Activated T-cell treated with anti-CD3 and anti-CD28 coated beads, Interleukin-2, amount 50 U/mL, for 4 hours (primary cell): ENCODE data around the gene NOP16. TPM values are rescaled to one million over a fixed set of nuclear protein-coding genes. Genes with fewer than 3 reads are reported as not detected.

Experiments used
- ATAC-seq, 2 donors: fragments of 200-7000 bp; cut with Tn5 transposase; one replicate each; pipeline ENCODE4 v1.10.0; 2021
- DNase-seq: peaks from one replicate; pipeline ENCODE4 v3.0.0-alpha.2; 2020
- H3K27me3 Mint-ChIP-seq: one replicate; pipeline ENCODE4 v1.8.0; 2021; ENCODE audit warnings: low read depth, mixed read lengths
- H3K36me3 Mint-ChIP-seq: one replicate; pipeline ENCODE4 v1.8.0; 2022; ENCODE audit warnings: mixed read lengths; ENCODE audit not compliant: insufficient read depth
- H3K4me1 Mint-ChIP-seq: one replicate; pipeline ENCODE4 v1.8.0; 2021; ENCODE audit warnings: low read depth, mixed read lengths
- H3K4me3 Mint-ChIP-seq: one replicate; pipeline ENCODE4 v1.8.0; 2021; ENCODE audit warnings: mild to moderate bottlenecking, moderate library complexity, mixed read lengths
- H3K9me3 Mint-ChIP-seq: one replicate; pipeline ENCODE4 v1.8.0; 2021; ENCODE audit warnings: mixed read lengths
- total RNA-seq, 3 donors: library from RNA; stranded (reverse); gene quantifications; one replicate each; pipeline ENCODE4 v1.2.1, GENCODE V29; 2021

NOP16 gene
- total RNA-seq, 3 donors from 2014 or later, result 247 to 262 (median 255) TPM

DNA sequence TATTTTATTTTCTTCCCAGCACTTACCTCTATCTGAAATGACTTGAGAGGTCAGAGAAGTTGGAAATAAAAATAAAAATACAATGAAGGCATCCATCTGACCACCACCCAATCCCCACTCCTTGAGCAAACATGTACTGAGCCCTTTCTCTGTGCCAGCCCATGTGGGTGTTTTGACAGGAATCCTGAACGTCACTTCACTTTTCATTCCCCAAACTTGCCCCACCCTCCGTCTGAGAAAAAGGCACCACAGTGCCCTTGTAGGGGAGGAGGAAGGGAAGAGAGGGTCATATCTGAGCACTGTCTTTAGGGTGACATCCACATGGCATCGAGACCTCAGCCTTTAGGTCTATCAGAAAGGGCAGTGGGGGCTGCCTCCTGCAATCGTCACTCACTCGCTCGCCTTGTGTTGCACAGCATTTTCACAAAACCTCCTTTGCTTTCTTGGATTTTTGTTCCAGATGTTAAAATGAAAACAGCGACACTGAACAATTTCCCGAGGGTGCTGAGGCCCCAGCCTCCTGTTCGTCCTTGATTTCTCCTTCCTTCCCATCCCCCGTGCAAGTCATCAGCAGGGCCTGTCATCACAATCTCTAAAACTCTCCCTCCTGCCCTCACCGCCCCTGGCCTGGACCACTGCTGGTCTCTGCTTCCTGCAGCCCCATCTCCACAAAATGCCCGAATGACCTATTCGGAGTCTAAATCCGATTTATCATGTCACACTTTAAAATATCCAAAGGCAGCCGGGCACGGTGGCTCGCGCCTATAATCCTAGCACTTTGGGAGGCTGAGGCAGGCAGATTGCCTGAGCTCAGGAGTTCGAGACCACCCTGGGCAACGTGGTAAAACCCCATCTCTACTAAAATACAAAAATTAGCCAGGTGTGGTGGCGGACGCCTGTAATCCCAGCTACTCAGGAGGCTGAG lies 13.1 kb upstream of the NOP16 start:
- Mint-ChIP-seq H3K36me3 (peaks cover 10% of the 10 kb centered on the region), H3K4me3 (no peak overlapping the region), H3K4me1 (no peaks in the 10 kb centered on the region), H3K27me3 (no peaks in the 10 kb centered on the region), H3K9me3 (no peaks in the 10 kb centered on the region)
- ATAC-seq (no peak), DNase-seq (no peak)

DNA sequence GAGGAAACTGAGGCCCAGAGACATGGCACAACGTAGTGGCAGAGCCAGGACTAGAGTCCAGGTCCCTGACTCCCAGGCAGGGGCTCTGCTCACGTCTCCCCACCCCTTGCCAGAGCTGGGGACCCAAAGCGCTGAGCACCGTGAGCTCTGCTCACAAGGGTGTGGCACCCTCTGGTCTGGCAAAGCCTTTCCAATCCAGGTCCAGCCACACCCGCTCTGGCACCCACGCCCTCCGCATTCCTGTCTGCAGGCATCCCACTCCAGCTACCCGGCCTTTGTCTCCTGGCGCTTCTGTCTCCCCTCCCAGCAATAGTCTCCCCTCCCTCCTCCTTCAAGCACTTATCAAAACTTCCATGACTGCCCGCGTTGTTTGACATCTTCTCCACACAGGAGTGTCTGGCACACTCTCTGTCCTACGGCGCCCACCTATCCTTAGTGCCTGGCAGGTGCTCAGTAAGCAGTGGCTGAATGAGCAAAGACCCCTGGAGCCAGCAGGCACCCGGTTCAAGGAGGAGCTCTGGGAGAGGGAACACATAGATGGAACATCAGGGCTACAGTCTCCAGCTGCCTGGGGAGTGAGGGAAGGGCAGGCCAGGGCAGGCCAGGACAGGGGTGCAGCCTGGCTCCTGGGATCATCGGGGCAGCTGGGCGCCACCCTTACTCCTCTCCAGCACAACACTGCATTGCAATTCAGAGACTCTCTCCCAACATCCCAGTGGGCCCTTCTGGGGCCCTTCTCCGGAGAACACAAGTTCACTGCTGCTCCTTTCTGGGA lies 12.2 kb upstream of the NOP16 start:
- Mint-ChIP-seq H3K36me3 (peaks cover 10% of the 10 kb centered on the region), H3K27me3 (no peaks in the 10 kb centered on the region), H3K4me1 (no peaks in the 10 kb centered on the region), H3K9me3 (no peaks in the 10 kb centered on the region), H3K4me3 (no peak overlapping the region)
- ATAC-seq (no peak), DNase-seq (no peak)

DNA sequence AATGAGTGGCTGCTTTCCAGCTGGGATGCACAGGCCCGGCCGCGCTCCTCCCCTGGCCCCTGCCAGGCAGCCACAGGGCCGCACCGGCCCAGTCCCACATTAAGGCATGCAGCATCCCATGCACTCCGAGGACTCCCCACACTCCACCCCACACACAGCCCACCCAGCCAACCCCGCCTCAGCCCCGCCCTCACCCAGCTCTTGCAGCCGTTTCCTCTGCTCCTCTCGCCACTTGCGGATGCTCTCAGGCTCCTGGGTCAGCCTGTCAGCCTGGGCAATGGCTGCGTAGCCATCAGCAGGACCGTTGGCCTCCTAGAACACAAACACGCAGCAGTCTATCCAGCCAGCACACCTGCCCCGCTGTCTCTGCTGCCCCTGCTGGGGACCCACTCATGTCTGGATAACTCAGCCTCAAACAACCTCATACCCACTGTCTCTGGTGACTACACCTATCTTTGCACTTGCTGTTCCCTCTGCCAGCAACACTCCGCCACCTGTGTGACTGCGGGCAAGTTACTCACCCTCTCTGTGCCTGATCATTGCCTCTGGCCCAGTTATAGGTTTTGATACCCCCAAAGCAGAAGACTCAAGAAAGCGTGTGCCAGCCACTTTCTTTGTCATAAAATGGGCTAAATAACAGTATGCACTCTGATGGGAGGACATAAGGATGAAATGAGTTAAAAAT lies 9.5 kb upstream of the NOP16 start:
- Mint-ChIP-seq H3K4me3 (no peak overlapping the region), H3K4me1 (no peaks in the 10 kb centered on the region), H3K27me3 (no peaks in the 10 kb centered on the region), H3K36me3 (peaks cover 10% of the 10 kb centered on the region), H3K9me3 (no peaks in the 10 kb centered on the region)
- DNase-seq (no peak), ATAC-seq (no peak)

DNA sequence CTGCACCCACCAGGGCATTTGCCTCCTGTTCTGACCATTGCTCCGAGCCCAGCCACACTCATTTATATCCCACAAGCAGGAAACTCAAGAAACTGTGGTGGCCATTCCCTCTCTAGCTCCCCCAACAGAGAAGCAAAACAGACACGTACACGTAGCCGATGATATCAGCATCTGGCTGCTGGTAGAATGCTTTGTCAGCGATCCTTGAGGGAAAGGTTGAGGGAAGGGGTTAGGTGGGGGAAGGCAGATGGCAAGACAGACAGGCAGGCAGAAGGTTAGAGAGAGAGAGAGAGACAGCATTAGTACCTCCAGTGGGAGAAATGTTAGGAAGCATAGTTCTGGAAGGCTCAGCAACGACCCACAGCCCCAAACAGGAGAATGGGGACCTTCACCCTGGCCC lies 7.9 kb upstream of the NOP16 start:
- Mint-ChIP-seq H3K9me3 (no peaks in the 10 kb centered on the region), H3K27me3 (no peaks in the 10 kb centered on the region), H3K4me3 (no peak overlapping the region), H3K4me1 (no peaks in the 10 kb centered on the region), H3K36me3 (peaks cover 12% of the 10 kb centered on the region)
- no peak for ATAC-seq
- DNase-seq, result no peak

DNA sequence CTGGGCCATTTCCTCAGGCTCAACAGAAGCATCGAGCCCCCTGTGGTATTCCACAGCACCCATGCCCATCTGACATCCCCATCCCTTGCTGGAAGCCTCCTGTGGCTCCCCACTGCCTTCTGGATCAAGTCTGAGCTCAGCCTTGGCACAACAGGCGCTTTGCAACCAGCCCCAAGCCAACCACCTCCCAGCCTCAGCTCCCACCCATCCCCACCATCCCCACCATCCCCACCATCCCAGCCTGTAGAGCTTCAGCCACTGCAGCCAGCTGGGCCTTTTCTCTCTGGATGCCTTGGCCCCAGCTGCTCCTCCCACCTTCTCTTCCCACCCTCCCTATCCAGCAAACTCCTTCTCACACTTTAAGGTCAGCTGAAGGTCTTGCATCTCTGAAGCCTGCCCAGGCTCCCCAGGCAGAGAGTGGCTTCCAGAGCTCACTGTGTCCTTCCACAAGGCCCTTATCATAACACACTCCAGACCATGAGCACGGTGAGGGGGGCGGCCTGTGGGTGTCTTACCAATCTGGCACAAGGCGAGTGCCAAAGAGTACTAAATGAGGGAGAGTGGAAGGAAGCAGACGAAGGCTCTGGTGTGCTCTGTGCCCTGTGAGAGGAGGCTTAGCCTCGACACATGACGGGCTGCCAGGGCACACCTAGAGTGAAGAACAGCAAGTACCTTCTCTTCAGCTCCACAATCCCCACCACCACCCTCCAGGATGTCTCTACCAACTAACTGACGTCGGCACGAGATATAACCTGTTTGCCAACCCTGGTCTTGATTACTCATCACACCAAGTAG lies 6.7 kb upstream of the NOP16 start:
- H3K9me3 Mint-ChIP-seq, result no peaks in the 10 kb centered on the region
- no peaks in the 10 kb centered on the region for H3K4me1 Mint-ChIP-seq
- peaks cover 10% of the 10 kb centered on the region for H3K36me3 Mint-ChIP-seq
- no peaks in the 10 kb centered on the region for H3K27me3 Mint-ChIP-seq
- no peak for ATAC-seq
- H3K4me3 Mint-ChIP-seq, result no peak overlapping the region
- DNase-seq, result no peak

DNA sequence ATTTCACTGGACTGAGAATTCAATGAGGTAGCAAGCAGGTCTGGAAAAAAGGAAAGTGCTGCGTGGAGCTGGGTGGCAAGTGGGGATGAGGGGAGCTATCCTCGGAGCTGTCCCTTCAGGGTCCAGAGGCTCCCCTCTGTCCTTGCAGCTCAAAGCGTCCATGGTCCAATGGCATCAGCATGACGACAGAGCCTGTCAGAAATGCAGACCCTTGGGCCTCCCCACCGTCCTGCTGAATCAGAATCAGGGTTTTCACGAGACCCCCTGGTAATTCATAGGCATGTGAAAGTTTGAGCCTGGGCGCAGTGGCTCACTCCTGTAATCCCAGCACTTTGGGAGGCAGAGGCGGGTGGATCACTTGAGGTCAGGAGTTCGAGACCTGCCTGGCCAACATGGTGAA lies 5.7 kb upstream of the NOP16 start:
- no peak for DNase-seq
- Mint-ChIP-seq H3K36me3 (peaks cover 10% of the 10 kb centered on the region), H3K4me3 (no peak overlapping the region), H3K9me3 (no peaks in the 10 kb centered on the region), H3K4me1 (peaks cover 3% of the 10 kb centered on the region), H3K27me3 (no peaks in the 10 kb centered on the region)
- no peak for ATAC-seq

DNA sequence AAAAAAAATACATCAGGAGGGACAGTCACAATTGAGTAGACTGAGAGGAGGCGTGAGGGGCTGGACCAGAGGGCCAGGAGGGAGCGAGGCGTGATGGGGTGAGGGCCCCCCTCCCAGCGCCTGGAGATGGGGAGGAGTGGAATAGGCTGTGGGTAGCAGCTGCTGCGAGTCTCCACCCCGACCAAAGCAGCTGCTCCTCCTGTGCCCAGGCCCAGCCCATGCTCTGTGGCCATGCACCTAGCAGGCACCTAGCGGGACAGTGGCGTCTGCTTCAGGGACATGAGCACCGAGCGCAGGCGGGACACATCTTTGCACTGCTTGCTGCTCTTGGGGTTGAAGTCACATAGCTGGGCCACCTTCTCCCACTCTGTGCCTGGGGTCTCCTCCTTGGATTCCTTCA lies 4.1 kb upstream of the NOP16 start:
- no peaks in the 10 kb centered on the region for H3K27me3 Mint-ChIP-seq
- H3K9me3 Mint-ChIP-seq, result no peaks in the 10 kb centered on the region
- no peak overlapping the region for H3K4me3 Mint-ChIP-seq
- peaks cover 11% of the 10 kb centered on the region for H3K36me3 Mint-ChIP-seq
- DNase-seq (no peak), ATAC-seq (no peak)
- H3K4me1 Mint-ChIP-seq, result peaks cover 7% of the 10 kb centered on the region

DNA sequence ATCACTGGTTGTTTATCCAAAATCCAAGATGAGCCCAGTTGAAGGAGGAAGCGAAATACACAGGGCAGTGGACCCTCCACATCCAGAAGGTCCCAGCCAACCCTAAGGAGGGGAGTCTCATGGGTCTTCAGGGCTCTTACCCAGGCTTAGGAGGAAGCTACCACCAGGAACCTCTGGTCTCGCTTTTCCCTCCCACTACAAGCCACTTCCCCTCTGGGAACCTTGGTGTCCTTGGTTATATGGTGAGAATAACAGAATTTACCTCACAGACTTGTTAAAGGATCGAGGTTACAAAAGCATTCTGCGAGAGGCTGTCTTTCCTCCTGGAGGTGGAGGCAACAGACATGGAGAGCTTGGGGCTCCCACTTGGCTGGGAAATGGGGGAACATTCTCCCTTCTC lies 3.6 kb upstream of the NOP16 start:
- Mint-ChIP-seq H3K9me3 (no peaks in the 10 kb centered on the region), H3K4me3 (no peak overlapping the region), H3K27me3 (no peaks in the 10 kb centered on the region), H3K4me1 (peaks cover 12% of the 10 kb centered on the region), H3K36me3 (peaks cover 15% of the 10 kb centered on the region)
- DNase-seq, result no peak
- ATAC-seq, result no peak

DNA sequence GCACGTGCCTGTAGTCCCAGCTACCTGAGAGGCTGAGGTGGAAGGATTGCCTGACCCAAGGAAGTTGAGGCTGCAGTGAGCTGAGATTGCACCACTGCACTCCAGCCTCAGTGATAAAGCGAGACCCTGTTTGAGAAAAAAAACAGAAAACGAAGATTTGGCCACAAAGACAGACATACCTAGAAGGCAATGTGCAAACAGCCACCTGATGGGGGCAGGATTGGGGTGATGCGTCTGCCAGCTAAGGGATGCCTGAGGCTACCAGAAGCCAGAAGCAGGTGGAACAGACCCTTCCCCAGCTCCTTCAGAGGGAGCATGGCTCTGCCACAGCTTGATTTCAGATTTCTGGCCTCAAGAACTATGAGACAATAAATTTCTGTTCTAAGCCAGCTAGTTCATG lies 3.1 kb upstream of the NOP16 start:
- peaks cover 17% of the 10 kb centered on the region for H3K4me1 Mint-ChIP-seq
- H3K9me3 Mint-ChIP-seq, result no peaks in the 10 kb centered on the region
- no peak overlapping the region for H3K4me3 Mint-ChIP-seq
- DNase-seq, result no peak
- no peak for ATAC-seq
- H3K27me3 Mint-ChIP-seq, result no peaks in the 10 kb centered on the region
- peaks cover 19% of the 10 kb centered on the region for H3K36me3 Mint-ChIP-seq

DNA sequence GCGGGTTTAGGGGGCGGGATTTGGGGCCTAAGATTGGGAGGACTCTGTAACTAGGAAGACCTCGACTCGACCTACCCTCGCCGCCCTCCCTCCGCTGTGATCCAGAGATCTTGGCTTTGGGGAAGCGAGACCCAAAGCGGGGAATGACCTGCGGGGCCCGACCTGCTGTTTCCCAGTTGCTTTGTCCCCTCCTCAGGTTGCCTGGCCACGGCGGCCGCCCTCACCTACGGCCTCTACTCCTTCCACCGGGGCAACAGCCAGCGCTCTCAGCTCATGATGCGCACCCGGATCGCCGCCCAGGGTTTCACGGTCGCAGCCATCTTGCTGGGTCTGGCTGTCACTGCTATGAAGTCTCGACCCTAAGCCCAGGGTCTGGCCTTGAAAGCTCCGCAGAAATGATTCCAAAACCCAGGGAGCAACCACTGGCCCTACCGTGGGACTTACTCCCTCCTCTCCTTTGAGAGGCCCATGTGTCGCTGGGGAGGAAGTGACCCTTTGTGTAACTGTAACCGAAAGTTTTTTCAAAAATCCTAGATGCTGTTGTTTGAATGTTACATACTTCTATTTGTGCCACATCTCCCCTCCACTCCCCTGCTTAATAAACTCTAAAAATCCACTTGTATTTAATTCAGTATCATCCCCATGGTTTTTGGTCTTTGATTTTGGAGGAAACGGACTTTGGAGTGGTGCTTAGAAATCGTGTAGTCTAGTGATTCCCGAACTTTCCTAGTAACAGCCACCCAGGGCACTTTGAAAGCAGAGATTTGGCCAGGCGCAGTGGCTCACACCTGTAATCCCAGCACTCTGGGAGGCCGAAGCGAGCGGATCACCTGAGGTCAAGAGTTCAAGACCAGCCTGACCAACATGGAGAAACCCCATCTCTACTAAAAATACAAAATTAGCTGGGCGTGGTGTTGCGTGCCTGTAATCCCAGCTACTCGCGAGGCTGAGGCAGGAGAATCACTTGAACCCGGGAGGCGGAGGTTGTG lies 1.0 kb upstream of the NOP16 start:
- ATAC-seq, result peak; percentile 46 to 49
- Mint-ChIP-seq H3K4me1 (peaks cover 31% of the 10 kb centered on the region), H3K4me3 (peak overlapping the region; percentile 100), H3K27me3 (no peaks in the 10 kb centered on the region), H3K9me3 (no peaks in the 10 kb centered on the region), H3K36me3 (peaks cover 34% of the 10 kb centered on the region)
- no peak for DNase-seq

DNA sequence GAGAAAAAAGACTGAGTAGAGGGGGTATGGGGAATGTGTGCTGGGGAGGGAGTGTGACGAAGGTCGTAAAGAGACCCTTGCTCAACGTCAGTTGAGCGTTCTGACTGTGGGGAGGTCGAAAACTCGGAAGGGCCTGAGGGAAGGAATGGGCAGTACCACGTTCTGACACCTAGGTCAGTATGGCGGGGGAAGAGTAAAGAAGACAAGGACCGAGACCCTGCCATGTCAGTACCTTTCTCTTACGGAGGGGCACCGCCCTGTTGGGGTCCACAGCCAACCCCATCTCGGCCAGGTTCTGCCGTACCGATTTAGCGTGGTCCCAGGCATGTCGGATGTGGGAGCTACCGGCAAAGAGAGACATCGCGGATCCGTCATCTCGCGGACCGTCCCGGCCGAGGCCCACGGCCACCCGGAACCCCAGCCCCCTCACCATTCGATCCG lies 375 bp downstream of the NOP16 start:
- Mint-ChIP-seq H3K9me3 (no peaks in the 10 kb centered on the region), H3K27me3 (no peaks in the 10 kb centered on the region), H3K4me3 (peak overlapping the region; percentile 100), H3K4me1 (peaks cover 31% of the 10 kb centered on the region), H3K36me3 (peaks cover 38% of the 10 kb centered on the region)
- DNase-seq (no peak), ATAC-seq (peak; percentile 0)

DNA sequence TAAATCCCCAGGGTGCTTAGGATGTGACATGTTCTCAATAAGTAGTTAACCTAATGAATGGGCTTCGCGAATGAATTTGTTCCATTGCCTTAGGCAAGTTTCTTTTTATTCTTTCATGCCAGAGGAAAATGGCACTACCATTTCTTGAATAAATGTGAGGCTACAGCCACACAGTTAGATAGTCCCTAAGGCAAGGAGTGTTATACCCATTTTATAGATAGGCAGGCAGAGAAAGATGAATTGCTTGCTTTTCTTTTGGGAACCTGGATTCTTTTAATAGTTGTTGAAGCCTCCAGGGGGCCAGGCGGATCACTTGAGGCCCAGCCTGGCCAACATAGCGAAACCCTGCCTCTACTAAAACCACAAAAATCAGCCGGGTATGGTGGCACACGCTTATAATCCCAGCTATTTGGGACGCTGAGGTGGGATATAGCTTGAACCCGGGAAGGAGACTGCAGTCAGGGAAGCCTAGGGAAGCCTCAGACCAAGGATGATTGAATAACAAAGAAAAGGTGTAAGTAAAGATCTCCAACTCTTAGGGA lies 943 bp downstream of the NOP16 start:
- H3K9me3 Mint-ChIP-seq, result no peaks in the 10 kb centered on the region
- no peaks in the 10 kb centered on the region for H3K27me3 Mint-ChIP-seq
- H3K4me3 Mint-ChIP-seq, result peak overlapping the region; percentile 100
- DNase-seq, result no peak
- ATAC-seq, result no peak
- H3K36me3 Mint-ChIP-seq, result peaks cover 40% of the 10 kb centered on the region
- peaks cover 31% of the 10 kb centered on the region for H3K4me1 Mint-ChIP-seq

DNA sequence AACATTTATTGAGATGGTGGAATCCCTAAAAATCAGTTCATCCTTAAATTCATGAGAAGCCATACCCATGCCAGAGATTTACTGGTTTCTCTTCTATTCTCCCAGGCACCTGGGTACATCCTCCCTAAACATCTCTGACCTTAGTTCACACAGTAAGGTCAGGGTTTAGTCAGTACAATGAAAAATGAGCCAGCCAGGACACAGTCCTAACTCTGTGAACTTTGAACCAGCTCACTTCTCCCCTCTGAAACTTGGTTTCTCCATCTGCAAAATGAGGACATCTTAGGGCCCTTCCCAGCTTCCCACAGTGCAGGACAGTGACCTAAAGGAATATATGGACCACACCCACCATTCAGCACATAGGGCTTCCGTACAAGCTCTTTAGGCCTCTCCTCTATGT lies 1.9 kb downstream of the NOP16 start:
- Mint-ChIP-seq H3K36me3 (peaks cover 43% of the 10 kb centered on the region), H3K9me3 (no peaks in the 10 kb centered on the region), H3K4me1 (peaks cover 31% of the 10 kb centered on the region), H3K4me3 (peak overlapping the region; percentile 100), H3K27me3 (no peaks in the 10 kb centered on the region)
- DNase-seq (no peak), ATAC-seq (no peak)
